Activated CD4-positive, alpha-beta T cell treated with anti-CD3 and anti-CD28 coated beads, Interleukin-2, amount 50 U/mL, for 24 hours (primary cell): ENCODE measurements around the gene RACGAP1.

Experiments used
- DNase-seq, 2 donors: peaks; one replicate each; pipeline ENCODE4 v3.0.0-alpha.2; 2020; ENCODE audit warnings: low read depth in 1 of 2, low spot score in 1 of 2

RACGAP1 gene

DNA sequence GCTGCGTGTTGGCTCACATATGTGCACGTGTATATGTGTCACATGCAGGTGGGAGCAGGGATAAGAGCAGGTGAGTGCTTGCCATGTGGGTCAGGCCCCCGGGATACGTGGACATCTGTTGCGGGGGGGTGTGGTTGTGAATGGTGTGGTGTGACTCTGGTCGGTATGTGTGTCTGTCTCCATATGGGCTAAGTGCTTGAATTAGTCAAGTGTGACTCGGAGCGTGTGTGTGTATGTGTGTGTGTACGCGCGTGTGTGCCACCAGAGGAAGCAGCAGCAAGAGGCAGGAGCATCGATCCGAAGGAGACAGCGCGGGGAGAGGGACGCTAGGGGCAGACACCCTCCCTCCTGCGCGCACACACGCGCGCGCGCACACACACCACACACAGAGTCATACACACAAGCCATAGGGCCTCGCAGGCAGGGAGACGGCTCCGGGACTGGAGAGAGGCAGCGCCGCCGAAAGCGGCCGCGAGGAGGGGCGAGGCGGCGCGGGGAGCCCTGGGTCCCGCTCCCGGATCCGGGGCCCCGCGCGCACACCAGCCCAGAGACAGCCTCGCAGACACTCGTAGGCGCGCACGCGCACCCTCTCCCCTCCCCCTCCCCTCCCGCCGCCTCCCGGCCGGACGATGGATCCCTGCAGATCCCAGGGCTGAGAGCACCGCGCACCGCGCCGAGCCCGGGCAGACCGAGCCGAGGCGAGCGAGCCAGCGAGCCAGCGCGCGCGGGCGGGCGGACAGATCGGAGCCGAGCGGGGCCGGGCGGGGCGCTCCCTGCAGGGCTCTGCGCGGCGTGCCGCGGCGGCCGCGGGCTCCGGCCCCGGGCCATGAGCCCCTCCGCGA is 31.9 kb upstream of the RACGAP1 start, which contains the start of gene ASIC1:
Gene ASIC1 (plus strand): TSS at position 597 of the 842 bp plus-strand sequence. CDS start 1,171 bp downstream, outside the sequence.
- peak in 1 of 2 donors; percentile 39 for DNase-seq

DNA sequence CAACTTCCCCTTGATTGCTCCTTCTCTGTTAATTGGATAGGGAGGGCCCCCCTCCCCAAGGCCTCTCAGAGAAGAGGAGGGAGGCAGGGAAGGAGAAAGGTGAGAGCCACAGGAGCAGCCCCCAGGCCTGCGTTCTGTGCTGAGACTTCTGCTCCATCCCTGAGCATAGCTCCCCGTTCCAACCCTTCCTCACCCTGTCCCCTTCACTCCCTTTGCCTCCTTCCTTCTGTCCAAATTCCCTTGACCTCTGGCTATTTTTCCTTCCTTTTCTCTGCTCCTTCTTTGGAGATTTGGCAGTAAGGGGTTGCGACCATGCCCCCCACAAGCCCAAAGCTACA is 31.3 kb upstream of the RACGAP1 start:
- no peak for DNase-seq

DNA sequence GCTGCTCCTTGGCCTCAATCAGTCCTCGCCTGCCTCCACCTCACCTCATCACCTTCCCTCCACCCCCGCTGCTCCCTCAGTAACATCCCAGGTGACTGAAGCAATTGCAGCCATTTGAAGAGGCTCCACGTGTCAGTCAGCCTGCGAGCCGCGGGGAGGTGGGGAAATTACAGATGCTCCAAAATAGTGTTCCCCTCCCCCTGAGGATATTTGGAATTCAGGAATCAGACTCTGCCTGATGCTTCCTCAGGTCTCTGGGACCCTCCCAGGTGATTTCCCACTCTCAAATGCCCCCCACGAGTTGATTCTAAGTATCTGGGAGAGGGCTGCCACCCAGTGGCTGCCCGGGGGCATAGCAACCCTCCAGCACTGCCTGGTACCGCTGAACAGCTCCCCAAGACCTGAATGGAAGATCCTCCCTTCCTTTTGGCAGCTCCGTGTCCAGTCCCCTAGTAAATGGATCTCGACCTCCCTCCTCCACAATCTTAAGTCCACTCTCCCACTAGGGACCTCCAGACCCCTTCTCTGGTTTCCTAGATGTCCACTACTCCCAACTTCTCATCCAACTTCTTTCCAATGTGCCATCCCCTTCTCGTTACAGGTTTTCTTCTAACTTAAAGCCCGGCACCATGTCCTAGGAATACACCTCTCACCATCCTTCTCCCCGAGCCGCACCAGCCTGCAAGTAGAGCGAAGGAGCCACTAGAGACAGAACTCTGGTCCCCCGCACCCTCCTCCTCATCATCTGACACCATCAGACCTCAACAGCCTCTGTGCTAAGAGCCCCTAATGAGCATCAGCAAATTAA is 30.7 kb upstream of the RACGAP1 start:
- DNase-seq = peak; percentile 47 to 49

DNA sequence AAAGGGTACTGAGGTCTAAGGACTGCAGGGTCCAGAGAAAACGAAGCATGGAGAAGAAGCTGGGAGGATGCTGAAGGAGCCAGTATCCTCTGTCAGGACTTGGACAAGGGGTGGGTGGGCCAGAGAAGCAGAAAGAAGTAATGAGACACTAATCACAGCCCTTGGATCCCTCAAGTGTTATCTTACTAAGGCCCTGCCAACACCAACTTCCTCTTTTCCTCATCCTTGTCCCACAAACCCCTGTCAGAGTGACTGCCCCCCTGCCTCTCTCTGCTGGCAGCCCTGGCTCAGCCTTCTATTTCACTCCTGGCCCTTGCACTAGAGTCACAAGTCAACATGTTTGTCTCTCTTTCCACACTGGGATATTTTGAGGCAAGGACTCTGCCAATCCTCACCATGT is 28.3 kb upstream of the RACGAP1 start:
- no peak for DNase-seq

DNA sequence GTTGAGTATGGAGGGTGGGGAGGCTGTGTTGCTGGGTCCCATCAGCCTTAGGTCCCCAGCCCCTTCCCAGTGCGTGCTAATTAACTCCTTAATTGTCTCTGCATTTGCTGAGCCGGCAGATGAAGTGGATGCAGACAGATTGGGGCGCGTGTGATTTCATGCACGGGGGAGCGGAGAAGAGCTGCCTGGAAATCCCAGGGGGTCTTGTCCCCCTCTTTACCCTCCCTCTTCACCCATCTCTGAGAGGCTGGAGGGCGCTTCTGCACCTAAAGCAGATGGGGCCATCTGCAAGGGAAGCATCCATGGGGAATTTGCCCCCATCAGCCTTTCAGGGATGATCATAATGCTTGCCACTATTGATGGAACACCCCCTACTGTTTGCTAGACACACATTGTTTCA is 27.7 kb upstream of the RACGAP1 start:
- DNase-seq = no peak

DNA sequence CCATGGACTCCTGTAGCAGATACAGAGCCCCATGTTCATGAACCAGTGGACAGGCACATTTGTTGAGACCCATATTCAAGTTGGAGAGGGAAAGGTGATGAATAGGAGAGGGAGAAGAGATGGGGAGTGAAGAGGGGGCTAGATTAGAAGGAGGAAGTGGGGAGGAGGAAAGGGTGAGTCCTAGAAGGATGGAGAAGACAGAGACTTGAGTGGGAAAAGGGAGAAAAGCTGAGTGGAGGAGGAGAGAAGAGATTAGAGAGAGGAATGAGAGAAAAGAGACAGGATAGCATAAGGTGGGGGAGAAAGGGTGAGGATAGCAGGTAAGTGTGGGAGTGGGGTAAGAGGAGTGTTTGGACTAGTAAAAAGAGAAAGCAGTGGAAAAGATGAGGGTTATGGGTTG is 27.2 kb upstream of the RACGAP1 start:
- DNase-seq = no peak

DNA sequence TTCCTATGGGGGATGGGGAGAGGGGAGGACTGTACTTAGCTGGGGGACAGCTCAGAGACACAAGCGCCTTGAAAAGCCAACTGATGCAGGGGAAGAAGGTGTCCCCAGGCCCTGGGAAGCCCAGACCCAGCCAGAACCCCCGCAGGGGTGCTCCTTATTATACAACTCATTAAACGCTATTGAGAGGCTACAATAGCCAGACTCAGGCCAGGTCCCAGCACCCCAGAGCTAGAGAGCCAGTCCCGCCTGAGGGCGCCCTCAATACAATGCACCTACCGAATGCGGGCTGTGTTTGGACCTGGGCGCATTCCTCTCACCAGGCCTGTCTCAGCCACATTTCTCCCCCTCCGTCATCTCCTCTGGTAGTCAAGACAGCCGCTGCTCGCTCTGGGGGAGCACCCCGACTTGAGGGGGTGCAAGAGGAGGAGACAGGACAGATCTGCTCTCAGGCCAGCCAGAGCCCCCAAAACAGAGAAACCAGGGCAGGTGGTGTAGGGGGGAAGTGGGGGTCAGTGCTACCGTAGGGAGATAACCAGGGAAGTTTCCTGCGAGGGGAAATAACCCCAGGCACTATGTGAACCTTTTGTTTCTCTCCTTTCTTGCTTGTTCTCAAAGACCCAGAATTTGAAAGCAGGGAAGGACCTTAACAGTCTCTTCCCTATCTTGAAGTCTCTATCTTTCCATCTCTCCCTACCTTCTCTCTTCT is 26.0 kb upstream of the RACGAP1 start:
- DNase-seq = no peak

DNA sequence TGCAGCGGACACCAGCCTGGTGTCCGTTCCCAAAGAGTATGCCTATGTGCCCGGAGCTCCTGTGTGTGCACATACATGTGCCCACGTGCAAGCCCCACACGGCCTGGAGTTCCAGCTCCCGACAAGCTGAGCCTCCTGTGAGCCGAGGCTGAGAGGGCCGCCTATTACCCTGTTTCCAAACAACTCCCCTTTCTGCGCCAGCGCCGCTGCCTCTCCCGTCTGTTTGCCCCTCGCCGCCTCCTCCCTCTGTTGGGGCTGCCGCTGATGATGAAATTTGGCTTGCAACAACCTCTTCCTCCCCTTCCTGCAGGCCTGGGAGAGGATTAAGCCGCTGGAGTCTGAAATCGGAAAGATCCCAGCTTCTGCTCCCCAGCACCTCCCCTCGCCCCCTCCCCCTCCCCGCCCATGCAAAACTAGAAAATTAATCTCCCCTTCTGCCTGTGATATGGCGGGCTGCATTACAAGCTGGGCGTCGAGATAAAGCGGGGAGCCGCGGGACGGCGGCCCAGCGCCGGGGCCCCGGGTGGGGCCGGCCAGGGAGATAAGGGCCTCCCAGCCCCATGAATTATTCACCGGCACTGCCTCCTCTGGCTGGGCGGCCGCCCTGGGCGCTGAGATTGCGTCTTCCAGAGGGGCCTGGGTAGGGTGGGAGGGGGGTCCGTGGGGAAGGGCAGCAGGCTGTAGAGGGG is 25.3 kb upstream of the RACGAP1 start:
- DNase-seq = no peak

DNA sequence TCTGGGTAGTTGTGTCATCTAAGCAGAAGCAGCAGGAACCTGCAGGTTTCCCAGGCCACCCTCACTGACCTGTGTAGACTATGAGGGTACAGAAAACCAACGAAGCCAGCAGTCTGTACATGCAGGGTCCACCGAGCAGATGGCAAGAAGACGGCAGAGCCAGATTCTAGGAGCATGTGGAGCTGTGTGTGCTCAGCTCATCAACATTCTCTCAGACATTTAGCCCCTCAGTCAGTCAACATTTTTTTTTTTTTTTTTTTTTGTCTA is 24.8 kb upstream of the RACGAP1 start:
- no peak for DNase-seq

DNA sequence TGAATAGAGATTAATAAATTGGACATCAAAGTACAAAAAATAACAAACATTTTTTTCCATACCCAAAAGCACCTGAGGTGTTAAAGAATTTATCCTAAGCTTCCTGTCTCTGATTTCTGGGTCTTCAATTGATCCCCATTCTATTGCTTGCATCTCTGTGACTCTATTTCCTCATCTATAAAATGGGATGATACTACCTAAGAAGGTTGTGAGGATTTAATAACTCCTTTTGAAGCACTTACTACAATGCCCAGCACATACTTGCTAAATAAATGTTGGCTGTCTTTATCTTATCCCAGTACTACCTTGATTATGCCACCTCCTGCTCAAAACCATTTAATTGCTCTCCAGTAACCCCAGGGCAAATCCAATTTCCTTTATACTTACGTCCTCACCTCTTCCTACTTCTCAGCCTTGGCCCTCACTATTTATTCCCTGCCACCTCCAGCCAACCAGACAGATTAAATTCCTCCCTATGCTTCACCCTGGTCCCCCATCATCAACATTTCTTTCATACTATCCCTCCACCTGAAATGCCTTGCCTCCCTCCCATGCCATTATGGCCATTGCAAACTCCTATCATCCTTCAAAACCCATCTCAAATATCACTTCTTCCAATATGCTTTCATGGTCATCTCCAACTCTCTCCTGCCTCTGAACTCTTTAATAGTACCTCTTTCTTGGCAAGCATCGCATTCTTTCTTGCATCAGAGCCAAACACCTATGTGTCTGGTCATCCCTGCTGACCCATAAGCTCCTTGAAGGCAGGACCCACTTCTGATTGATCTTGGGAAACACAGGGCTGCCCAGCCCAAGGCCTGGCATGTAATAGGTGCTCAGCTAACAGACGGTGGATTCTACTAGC is 24.2 kb upstream of the RACGAP1 start:
- no peak for DNase-seq

DNA sequence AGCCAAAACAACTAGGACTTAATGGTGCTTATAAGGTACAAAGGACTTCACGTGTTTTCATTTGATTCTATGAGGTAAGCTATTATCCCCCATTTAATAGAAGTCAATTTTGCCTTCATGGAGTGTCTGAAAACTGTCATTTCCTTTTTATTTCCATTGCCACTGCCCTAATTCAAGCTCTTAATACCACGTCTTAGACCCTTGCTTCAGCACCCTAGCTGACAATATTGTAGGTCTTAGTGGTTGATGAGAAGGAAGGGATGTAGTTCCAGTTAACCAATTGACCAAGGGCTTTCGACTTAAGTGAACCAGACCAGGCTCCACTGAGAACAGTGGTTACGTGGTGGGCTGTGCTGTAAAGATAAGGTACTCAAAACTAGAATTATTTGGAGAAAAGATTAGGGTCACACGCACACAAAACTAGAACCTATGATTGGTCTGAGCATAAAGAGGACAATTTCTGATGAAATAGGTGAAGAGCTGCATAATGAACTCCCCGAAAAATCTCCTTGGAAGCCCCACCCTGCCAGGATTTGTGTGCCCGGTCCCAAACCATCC is 22.5 kb upstream of the RACGAP1 start:
- no peak for DNase-seq

DNA sequence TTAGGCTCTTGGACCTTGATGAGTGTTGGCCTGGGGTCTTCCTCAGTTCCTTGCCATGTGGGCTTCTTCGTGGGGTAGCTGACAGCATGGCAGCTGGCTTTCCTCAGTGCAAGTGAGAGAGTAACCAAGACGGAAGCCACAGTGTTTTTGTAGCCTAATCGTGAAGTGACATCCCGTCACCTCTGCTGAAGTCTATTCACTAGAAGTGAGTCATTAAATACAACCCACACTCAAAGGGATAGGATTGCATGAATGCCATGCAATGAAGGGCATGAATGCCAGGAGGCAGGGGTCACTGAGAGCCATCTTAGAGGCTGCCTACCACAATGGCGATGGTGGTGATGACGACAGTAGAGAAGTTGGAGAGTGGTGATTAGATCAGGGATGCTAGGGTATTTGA is 18.6 kb upstream of the RACGAP1 start:
- DNase-seq = no peak

DNA sequence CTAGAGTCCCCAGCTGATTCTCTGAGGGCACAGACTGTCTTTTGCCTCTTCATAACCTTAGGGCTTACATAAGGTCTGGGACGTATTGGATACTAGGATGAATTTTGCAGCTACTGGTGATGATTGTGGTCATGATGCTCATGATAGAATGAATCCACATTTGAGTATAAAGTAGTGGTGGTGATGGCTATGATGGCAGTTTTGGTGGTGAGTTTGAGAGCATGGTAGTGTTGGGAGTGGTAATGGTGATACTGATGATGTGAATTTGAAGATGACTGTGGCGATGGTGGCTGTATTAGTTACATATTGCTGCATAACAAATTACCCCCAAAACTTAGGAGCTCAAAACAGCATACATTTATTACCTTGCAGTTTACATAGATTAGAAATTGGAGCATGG is 18.0 kb upstream of the RACGAP1 start:
- no peak for DNase-seq

DNA sequence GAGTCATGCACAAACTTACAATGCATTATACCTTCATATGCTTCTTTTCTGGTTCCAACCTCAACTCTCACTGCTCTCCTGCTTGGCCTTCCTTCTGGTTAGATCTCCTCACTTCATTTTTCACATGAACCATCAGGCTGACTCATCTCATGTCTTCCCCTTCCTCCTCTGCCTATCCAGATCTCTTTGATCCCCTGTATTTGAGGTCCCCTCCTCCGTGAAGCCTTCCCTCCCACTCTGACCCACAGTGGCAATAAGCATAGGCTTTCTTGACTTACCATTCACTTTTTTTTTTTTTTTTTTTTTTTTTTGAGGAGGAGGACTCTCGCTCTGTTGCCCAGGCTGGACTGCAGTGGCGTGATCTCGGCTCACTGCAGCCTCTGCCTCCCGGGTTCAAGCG is 17.4 kb upstream of the RACGAP1 start:
- DNase-seq = no peak

DNA sequence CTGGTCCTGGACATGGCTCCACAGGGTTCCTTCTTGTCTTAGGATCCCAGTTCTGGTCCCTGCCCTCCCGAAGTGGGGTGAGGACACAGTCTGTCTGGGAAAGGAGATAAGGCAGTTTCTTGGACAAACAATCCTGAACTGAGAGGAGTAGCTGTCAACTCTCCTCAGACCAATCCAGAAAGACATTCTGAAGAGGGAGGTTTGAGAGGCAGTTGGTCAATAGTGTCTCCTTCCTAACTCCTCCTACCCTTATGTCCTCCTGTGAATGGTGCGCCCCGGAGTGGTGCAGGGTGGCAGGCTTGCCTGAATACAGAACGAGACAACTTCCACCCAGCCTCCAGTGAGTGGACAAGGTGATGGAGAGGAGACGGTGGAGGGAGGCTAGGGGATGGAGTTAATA is 16.7 kb upstream of the RACGAP1 start:
- no peak for DNase-seq

DNA sequence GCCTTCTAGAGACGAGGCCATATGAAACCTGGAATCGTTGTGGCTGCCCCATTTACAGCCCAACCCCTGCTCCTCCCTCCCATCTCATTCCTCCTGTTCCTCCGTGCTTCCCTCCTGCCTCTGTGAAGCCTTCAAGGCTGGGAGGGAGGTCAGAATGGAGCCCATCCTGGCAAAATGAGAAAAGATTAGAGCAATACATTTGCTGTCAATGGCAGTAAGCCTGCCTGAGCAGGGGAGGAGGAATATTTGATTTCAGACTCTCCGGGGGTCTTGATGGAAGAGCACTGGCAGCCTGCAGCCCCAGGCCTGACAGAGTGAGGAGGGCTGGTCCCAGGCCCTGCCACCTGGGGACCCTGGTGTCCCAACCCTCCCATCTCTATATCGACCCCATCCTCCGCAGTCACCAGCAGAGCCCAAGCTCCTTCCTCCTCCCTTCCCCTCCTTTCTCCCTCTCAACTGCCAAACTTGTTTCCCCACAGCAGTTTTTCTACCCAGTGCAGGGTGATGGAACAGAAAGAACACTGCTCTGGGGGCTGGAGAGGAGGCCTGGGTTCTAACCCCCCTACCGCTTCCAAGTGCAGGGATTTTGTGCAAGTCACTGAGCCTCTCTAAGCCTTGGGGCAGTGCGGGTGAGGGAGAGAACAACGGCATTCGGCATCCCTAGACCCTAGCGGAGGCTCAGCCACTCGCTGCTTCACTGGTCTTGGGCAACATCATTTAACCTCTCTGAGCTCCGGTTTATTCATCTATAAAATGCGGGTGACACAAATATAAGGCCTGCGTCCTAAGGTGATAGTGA is 16.0 kb upstream of the RACGAP1 start:
- no peak for DNase-seq

DNA sequence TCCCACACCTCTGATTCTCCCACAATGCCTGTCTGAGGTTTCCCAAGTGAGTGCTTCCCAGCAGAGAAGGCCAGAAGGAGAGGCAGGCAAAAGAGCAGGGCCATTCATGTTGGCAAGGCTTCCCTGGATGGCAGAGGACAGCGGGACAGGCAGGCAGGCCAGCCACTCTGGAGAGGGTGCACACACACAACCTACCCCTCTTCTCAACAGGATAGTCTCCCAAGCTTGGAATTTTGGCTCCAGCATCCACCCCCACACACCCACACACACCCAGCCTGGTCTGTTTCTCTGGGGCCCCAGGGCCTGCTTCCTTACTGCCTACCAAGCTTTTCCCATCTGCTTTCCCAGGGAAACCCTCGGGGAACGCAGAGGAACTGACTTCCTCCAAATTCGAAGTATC is 15.4 kb upstream of the RACGAP1 start:
- DNase-seq = no peak

DNA sequence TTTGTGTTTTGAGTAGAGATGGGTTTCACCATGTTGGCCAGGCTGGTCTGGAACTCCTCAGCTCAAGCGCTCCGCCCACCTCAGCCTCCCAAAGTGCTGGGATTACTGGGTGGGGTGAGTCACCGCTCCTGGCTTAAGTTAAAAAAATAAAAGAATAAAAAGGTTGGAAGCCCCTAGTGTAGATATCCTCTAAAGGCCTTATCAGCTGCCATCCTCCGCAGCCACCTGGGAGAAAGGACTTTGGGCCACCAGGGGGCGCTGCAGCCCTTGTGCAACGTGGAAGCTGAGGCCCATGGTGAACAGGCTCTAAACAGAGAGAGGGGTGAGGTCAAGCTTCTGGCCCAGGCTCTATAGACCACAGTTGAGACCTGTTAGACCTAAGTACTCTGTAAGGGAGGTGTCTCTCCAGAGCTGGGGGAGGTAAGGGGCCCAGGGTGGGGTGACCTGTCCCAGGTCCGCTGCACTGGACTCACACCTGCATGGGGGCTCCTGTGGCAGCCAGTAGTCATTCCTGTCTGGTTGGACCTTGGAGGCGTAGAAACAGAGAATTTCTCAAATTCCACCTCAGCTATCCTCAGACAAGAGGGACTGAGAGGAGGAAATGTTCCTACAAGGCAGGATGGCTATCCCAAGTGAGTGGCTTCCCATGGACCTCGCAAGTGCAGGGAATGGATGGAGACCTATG is 14.0 kb upstream of the RACGAP1 start:
- peak; percentile 80 to 84 for DNase-seq

DNA sequence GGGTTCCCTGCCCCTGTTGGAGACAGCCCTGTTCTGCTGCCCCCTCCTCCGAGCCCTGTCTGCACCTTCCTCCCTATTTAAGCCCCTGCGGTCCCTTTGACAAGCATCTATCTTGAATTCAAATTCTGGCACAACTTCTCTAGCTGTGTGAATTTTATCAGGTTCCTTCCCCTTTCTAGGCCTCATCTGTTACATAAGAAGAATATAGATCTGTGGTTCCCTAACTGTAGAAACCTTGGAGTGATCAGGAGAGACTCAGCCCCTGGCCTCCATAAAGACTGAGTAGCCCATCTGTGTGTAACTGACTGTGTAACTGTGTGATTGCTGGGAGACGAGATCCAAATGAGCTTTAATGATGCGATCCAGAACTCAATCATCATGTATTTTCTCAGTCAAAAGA is 13.0 kb upstream of the RACGAP1 start:
- DNase-seq = no peak
